HCT116 (cell line): Measurements from ENCODE around the gene DAAM1. TPM values are rescaled to one million over a fixed set of nuclear protein-coding genes. Genes with fewer than 3 reads are reported as not detected.

Source experiments
- ATAC-seq: fragments of 200-7000 bp; cut with Tn5 transposase; 2 replicates; pipeline ENCODE4 v1.9.1; 2020; ENCODE audit warnings: mild to moderate bottlenecking, moderate library complexity
- BruUV-seq: library from RNA; stranded (reverse); fragments of 400-500 nt; replicated peaks from 2 replicates; lab custom pipeline; 2021; lab: Mats Ljungman, UMichigan
- CTCF ChIA-PET: fragments of 300-600 bp; sonication (Branson Sonifier 250); formaldehyde crosslinking; loops from one replicate; lab custom pipeline; 2021; ENCODE audit warnings: antibody characterized with exemption; lab: Charles Lee
- POLR2A ChIA-PET: fragments of 300-600, 350-600 bp; sonication (Branson Sonifier 250); formaldehyde crosslinking; loops from one replicate; lab custom pipeline; 2021; ENCODE audit warnings: antibody characterized with exemption; lab: Charles Lee
- RAD21 ChIA-PET, 2 experiments: fragments of 300-600 bp; sonication (Branson Sonifier 250); formaldehyde crosslinking; loops; one replicate each; lab custom pipeline; 2023; ENCODE audit warnings: low total read pairs in 2 of 2; ENCODE audit not compliant: uncharacterized antibody in 2 of 2, unreplicated experiment in 2 of 2, low non-redundant PET in 1 of 2; lab: Charles Lee
- DNase-seq: peaks from one replicate; pipeline ENCODE4 v3.0.0-alpha.2; 2010; ENCODE audit warnings: low read depth, low spot score
- H2AFZ ChIP-seq: fragments of 200-600 bp; shearing (Covaris generic), sonication (generic); 2 replicates; pipeline ENCODE4 v1.6.1; 2017; ENCODE audit warnings: low read depth, mixed run types, mixed read lengths, antibody characterized with exemption, low read length; ENCODE audit not compliant: poor library complexity, severe bottlenecking
- H3K27ac ChIP-seq: 2 replicates; pipeline ENCODE4 v1.5.1; 2012; ENCODE audit warnings: low read depth, low read length
- H3K27me3 ChIP-seq: fragments of 200-600 bp; sonication (generic); 2 replicates; pipeline ENCODE4 v1.6.1; 2016; ENCODE audit warnings: mixed run types, low read length, mixed read lengths; ENCODE audit not compliant: insufficient read depth
- H3K36me3 ChIP-seq, 2 experiments: fragments of 200-500 bp in 1 of 2; fragments of 200-600 bp in 1 of 2; sonication (Bioruptor generic) in 1 of 2; sonication (generic) in 1 of 2; 2 replicates each; pipeline versions ENCODE4 v1.5.1 to v1.6.1; 2014 to 2016; ENCODE audit warnings: low read length in 2 of 2, inconsistent platforms in 1 of 2, mixed read lengths in 1 of 2, mixed run types in 1 of 2; ENCODE audit not compliant: insufficient read depth in 2 of 2, control insufficient read depth in 1 of 2
- H3K4me1 ChIP-seq, 2 experiments: fragments of 200-600 bp in 1 of 2; sonication (generic) in 1 of 2; 2 replicates each; pipeline versions ENCODE4 v1.5.1 to v1.6.1; 2012 to 2017; ENCODE audit warnings: low read length in 2 of 2, inconsistent platforms in 1 of 2, mild to moderate bottlenecking in 1 of 2, mixed read lengths in 1 of 2, mixed run types in 1 of 2, moderate library complexity in 1 of 2; ENCODE audit not compliant: insufficient read depth in 2 of 2, control insufficient read depth in 1 of 2
- H3K4me2 ChIP-seq: fragments of 200-600 bp; sonication (generic); 2 replicates; pipeline ENCODE4 v1.6.1; 2017; ENCODE audit warnings: mixed run types, low read length, mixed read lengths
- H3K4me3 ChIP-seq, 2 experiments: fragments of 200-600 bp in 1 of 2; sonication (generic) in 1 of 2; replicated peaks in 1 of 2; 2 replicates each; pipeline ENCODE4 v1.5.1; 2011 to 2016; ENCODE audit warnings: low read length in 2 of 2, control low read depth in 1 of 2, low read depth in 1 of 2, mild to moderate bottlenecking in 1 of 2, mixed read lengths in 1 of 2, mixed run types in 1 of 2
- H3K79me2 ChIP-seq: fragments of 200-600 bp; sonication (generic); 2 replicates; pipeline ENCODE4 v1.6.1; 2017; ENCODE audit warnings: mild to moderate bottlenecking, mixed run types, low read length, moderate library complexity, mixed read lengths; ENCODE audit not compliant: insufficient read depth
- H3K9ac ChIP-seq: fragments of 200-600 bp; sonication (generic); 2 replicates; pipeline ENCODE4 v1.6.1; 2016; ENCODE audit warnings: low read length, mixed read lengths
- H3K9me2 ChIP-seq: fragments of 200-600 bp; sonication (generic), shearing (Covaris generic); 2 replicates; pipeline ENCODE4 v1.6.1; 2017; ENCODE audit warnings: mixed run types, mild to moderate bottlenecking, moderate library complexity; ENCODE audit not compliant: insufficient read depth
- H3K9me3 ChIP-seq, 2 experiments: fragments of 200-500 bp in 1 of 2; fragments of 200-600 bp in 1 of 2; sonication (Bioruptor generic) in 1 of 2; sonication (generic) in 1 of 2; 2 replicates each; pipeline ENCODE4 v1.6.1; 2014 to 2017; ENCODE audit warnings: low read length in 2 of 2, mixed read lengths in 2 of 2, inconsistent platforms in 1 of 2, low read depth in 1 of 2, mild to moderate bottlenecking in 1 of 2, mixed run types in 1 of 2, moderate library complexity in 1 of 2; ENCODE audit not compliant: control insufficient read depth in 1 of 2, insufficient read depth in 1 of 2
- H4K20me1 ChIP-seq: fragments of 200-600 bp; sonication (generic), shearing (Covaris generic); 2 replicates; pipeline ENCODE4 v1.6.1; 2017; ENCODE audit warnings: mixed run types, mild to moderate bottlenecking, moderate library complexity; ENCODE audit not compliant: insufficient read depth
- ATF3 ChIP-seq: IDR thresholded peaks from 2 replicates; pipeline ENCODE4 v1.6.1; 2012
- CBX3 ChIP-seq: IDR thresholded peaks from 2 replicates; pipeline ENCODE4 v1.6.1; 2012; ENCODE audit warnings: low read depth
- CTCF ChIP-seq, 3 experiments: fragments of 200-600 bp in 1 of 3; sonication (generic) in 1 of 3; IDR thresholded peaks in 2 of 3; conservative IDR thresholded peaks in 1 of 3; 2 replicates each; pipeline ENCODE4 v1.5.1; 2012 to 2017; ENCODE audit warnings: low read depth in 2 of 3, low read length in 2 of 3, antibody characterized with exemption in 1 of 3, borderline replicate concordance in 1 of 3, control low read depth in 1 of 3, mild to moderate bottlenecking in 1 of 3, mixed read lengths in 1 of 3, mixed run types in 1 of 3, moderate library complexity in 1 of 3; ENCODE audit not compliant: insufficient read depth in 1 of 3
- ELF1 ChIP-seq: IDR thresholded peaks from 2 replicates; pipeline ENCODE4 v1.6.1; 2012; ENCODE audit warnings: low read depth, borderline replicate concordance
- MAX ChIP-seq: IDR thresholded peaks from 2 replicates; pipeline ENCODE4 v1.6.1; 2012
- POLR2AphosphoS5 ChIP-seq: IDR thresholded peaks from 2 replicates; pipeline ENCODE4 v1.6.1; 2011; ENCODE audit warnings: mild to moderate bottlenecking, low read depth, low read length, moderate library complexity
- RAD21 ChIP-seq: IDR thresholded peaks from 2 replicates; pipeline ENCODE4 v1.6.1; 2012; ENCODE audit warnings: low read depth, mild to moderate bottlenecking
- SP1 ChIP-seq: IDR thresholded peaks from 2 replicates; pipeline ENCODE4 v1.6.1; 2012; ENCODE audit warnings: low read depth
- TCF7L2 ChIP-seq: IDR thresholded peaks from 2 replicates; pipeline ENCODE4 v1.7.0; 2011; ENCODE audit warnings: borderline replicate concordance, inconsistent platforms; ENCODE audit not compliant: insufficient read depth, insufficient read length; ENCODE audit errors: extremely low read depth
- YY1 ChIP-seq: IDR thresholded peaks from 2 replicates; pipeline ENCODE4 v1.6.1; 2011; ENCODE audit warnings: low read length, low read depth, moderate library complexity, mild to moderate bottlenecking; ENCODE audit not compliant: insufficient replicate concordance; ENCODE audit errors: extremely low read depth
- ZFX ChIP-seq: fragments of 450-650 bp; IDR thresholded peaks from 2 replicates; pipeline ENCODE4 v1.6.1; 2017
- intact Hi-C: fragments of 100-400 bp; cut with micrococcal nuclease; formaldehyde crosslinking; loops from 2 replicates; pipeline ENCODE4 v1.10.0; 2022
- total RNA-seq: library from RNA; stranded (reverse); gene quantifications from one replicate; pipeline ENCODE4 v1.2.1, GENCODE V29; 2021; ENCODE audit not compliant: unreplicated experiment

DAAM1 gene
- total RNA-seq, 1 experiment from 2014 or later = 10.7 TPM

GRCh38 chr14:59415836-59416602, 227.6 kb downstream of the DAAM1 start:
- Histone ChIP-seq H3K79me2 (no peaks in the 10 kb centered on the region), H3K27me3 (no peaks in the 10 kb centered on the region), H4K20me1 (no peaks in the 10 kb centered on the region), H3K36me3 (no peaks in the 10 kb centered on the region), H3K9me3 (no peaks in the 10 kb centered on the region), H3K27ac (no peak overlapping the region), H3K4me2 (no peak overlapping the region), H2AFZ (no peak overlapping the region), H3K4me1 (no peaks in the 10 kb centered on the region), H3K4me3 (no peak overlapping the region), H3K9me2 (no peaks in the 10 kb centered on the region), H3K9ac (no peak overlapping the region)
- ChIA-PET CTCF (no interaction called here), POLR2A (no interaction called here), RAD21 (no interaction called here)
- ATAC-seq = no peak
- no TSS peak for BruUV-seq
- no peak for DNase-seq
- TF ChIP-seq POLR2AphosphoS5 = no peak
- TF ChIP-seq TCF7L2 = no peak
- no peak for TF ChIP-seq SP1
- TF ChIP-seq CBX3 = no peak
- no peak for TF ChIP-seq CTCF (IDR thresholded peaks at IDR 0.05 in 2 of 3, conservative IDR thresholded peaks at IDR 0.05 in 1 of 3; ENCODE audit: borderline replicate concordance in 1 of 3, insufficient read depth in 1 of 3, low read depth in 2 of 3, low read length in 2 of 3)
- no peak for TF ChIP-seq RAD21
- TF ChIP-seq YY1 = no peak
- TF ChIP-seq ELF1 = no peak
- no peak for TF ChIP-seq ZFX
- TF ChIP-seq ATF3 = no peak
- no peak for TF ChIP-seq MAX
- intact Hi-C loops = no loop called here
